GM10847 (cell line): Measurements from ENCODE around the gene WWC1.

Experiments used
- POLR2A ChIP-seq: IDR thresholded peaks from 2 replicates; pipeline ENCODE4 v1.6.1; 2011; ENCODE audit not compliant: insufficient read length; ENCODE audit errors: extremely low read depth

The WWC1 gene

DNA sequence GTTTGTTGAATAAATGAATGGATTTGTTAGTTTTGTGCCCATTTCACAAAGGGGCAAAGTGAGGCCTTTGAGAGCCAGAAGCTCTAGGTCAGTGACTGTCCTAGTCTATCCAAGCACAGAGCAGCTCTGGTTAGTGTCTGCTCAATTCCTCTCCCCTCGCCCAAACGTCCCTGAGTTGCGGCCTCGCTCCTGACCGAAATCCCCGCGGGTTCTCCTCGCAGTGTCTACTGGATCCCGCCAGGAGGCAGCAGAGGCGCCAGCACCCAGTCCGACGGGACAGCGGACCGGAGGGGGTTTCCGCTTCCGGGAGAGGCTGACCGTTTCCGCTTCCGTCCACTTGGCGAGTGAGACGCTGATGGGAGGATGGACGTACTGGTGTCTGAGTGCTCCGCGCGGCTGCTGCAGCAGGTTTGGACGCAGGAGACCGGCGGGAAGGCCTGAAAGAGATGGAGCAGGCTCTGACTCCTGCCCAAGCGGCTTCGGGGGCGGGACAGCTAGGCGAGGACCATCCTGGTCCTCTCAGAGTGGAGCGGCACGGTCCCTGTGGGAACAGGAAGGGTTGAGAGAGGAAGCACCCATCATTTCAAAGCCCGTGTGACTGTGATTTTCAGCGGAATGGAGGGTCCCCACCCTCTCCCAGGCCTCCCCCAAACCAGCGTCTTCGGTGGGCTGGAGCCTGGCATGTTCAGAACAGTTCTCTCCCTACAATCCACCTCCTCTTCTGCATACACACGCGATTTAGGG is 194.9 kb downstream of the WWC1 start, which contains the start of gene RARS1:
Gene RARS1, plus strand, starts transcription at position 336 of the 744 bp plus-strand sequence. Its CDS starts 28 bp downstream, at position 364.
- peak; percentile 95 for TF ChIP-seq POLR2A

- no peak for TF ChIP-seq POLR2A
Measured at GRCh38 chr5:168489059-168489458, 197.6 kb downstream of the WWC1 start.

GRCh38 chr5:168494057-168494555 is 202.7 kb downstream of the WWC1 start:
- TF ChIP-seq POLR2A, result no peak

GRCh38 chr5:168502563-168503237 is 211.3 kb downstream of the WWC1 start:
- TF ChIP-seq POLR2A, result no peak

- TF ChIP-seq POLR2A, result no peak
Measured at GRCh38 chr5:168513861-168514428, 222.5 kb downstream of the WWC1 start.
